ENCODE results near the gene NEK7.

DNA sequence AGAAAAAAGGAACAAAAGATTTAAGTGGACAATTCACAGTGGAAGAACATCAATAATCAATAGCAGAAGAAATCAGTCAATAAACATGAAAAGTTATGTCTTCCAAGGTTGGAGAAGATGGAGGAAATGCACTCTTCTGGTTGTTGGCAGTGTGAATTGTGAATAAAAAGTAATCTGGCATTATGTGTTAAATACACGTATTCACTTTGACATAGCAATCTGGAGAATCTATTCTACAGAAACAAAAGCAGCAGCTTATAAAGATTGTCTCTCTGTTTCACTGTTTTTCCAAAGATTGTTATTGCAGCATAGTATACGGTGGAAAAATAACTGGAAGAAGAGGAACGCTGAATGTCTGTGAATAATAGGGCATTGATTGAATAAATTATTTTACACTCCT, 169.4 kb downstream of the NEK7 start:
- TF ChIP-seq CTCF (IDR thresholded peaks at IDR 0.05) (no peak), POLR2A (IDR thresholded peaks at IDR 0.05) (no peak)

All from right lobe of liver (tissue), 4 donors.